Hematopoietic multipotent progenitor cell treated with erythropoietin and hydrocortisone succinate and interleukin-3 and kit ligand, for 4 days (in vitro differentiated cells): Measurements from ENCODE around the gene PFKFB2.

Experiments used
- DNase-seq: peaks from one replicate; pipeline ENCODE4 v3.0.0-alpha.2; 2015

PFKFB2 gene

DNA sequence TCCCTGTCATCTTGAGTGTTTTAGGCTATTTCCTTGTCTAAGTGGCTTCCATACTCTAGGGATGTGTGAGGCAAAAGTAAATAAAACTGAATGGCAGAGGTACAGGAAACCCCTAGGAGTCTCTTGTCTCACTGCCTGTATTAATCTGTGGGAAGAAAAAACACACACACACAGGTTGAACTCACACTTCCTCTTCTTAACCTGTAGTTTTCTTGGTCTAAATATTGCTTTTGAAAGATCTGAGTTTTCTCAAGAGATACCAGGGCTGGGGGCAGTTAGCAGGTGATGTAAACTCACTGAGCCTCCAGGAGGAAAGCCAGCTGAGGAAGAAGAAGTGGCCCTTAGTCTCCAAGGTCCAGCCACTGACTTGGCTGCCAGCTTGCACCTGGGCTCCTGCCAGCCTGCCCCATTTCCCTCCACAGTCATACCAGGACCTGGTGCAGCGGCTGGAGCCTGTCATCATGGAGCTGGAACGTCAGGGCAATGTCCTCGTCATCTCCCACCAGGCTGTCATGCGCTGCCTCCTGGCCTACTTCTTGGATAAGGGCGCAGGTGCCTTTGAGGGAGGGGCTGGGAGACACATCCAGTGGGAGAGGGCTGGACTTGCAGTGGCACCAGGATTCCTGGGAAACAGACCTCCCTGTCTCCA is 16.9 kb downstream of the PFKFB2 start:
- no peak for DNase-seq

DNA sequence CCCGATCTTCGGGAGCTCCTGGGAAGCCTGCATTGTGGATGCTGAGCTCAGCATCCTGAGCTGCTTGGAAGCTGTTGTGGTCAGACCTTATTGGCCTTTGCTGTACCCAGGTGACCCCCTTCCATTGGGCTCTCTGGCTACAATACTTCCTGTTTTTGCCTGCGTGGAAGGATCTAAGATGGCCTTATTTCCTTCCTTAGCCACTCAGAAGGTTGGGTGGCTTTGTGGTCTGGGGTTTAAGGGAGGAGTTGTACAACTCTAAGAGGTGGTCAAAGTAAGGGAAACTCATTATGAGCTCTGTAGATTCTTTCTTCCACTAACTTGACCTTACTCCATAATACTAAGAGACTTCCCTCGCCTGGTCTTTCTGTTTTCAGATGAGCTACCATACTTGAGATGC is 17.7 kb downstream of the PFKFB2 start:
- peak; percentile 89 for DNase-seq

DNA sequence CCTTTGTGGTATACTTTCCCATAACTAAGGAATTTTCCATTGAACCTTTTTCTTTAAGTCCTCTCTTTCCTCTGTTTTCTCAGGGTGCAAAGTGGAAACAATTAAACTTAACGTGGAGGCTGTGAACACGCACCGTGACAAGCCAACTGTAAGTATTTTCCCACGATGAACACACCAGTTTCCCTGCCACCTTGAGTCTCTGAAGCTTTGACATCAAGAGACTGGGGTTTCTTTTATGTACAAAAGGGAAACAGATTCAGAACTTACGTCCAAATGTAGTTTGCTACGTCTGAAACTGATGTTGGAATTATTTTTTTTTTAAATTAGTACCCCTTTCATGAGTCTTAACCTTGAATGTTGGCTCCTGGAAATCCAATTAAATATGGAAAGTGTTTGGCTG is 18.4 kb downstream of the PFKFB2 start:
- no peak for DNase-seq

DNA sequence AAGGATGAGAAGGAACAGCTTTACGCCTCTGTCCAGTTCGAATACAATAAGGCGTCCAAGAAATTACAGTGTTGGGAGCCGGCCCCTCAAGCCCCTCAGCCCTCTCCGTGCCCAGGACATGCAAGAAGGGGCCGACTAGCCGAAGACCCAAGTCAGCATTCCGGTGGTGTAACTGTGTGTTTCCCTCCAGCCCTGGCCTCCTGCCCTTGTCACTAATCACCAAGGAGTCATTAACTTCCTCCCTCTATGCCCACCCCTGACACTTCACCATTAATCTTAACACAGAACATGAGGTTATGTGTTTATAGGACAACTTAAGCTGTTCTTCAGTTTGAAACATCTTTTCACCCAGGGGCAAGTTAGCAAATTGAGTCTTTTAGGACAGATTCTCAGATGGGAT is 19.2 kb downstream of the PFKFB2 start:
- peak; percentile 59 for DNase-seq

GRCh38 chr1:207073906-207074820 is 21.1 kb downstream of the PFKFB2 start:
- no peak for DNase-seq

DNA sequence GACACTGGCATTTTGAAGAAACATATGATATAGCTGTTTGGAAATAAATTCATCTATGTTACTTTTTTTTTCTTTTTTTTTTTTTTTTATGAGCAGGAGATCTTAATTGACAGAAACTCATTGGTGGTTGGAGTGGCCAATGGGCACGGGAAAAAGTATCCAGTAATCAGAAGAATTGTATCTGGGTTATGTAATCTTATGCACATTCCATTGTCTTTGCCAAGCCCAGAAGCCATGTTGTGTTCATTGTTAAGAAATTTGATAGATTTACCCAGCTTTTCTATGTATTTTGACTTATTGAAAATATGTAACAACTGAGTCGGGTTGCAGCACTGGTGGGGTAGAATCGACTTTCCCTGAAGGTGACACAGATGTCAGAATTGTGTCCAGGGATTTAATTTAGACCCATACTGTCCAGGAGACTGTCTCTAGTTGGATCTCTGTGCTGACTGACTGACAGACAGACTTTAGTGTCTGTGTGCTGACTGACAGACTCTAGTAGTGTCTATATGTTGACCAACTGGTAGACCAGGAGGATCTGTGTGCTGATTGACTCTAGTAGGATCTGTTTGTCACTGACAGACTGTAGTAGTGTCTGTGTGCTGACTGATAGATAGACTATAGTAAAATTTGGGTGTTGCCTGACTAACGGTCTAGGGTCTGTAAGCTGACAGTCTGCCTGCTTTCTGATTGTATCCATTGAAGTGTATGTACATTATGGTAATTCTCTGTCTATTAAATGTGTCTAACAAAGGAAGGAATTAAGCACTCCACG is 23.3 kb downstream of the PFKFB2 start:
- peak; percentile 70 for DNase-seq

- no peak for DNase-seq
Observed at GRCh38 chr1:207077012-207077411, 23.9 kb downstream of the PFKFB2 start.

DNA sequence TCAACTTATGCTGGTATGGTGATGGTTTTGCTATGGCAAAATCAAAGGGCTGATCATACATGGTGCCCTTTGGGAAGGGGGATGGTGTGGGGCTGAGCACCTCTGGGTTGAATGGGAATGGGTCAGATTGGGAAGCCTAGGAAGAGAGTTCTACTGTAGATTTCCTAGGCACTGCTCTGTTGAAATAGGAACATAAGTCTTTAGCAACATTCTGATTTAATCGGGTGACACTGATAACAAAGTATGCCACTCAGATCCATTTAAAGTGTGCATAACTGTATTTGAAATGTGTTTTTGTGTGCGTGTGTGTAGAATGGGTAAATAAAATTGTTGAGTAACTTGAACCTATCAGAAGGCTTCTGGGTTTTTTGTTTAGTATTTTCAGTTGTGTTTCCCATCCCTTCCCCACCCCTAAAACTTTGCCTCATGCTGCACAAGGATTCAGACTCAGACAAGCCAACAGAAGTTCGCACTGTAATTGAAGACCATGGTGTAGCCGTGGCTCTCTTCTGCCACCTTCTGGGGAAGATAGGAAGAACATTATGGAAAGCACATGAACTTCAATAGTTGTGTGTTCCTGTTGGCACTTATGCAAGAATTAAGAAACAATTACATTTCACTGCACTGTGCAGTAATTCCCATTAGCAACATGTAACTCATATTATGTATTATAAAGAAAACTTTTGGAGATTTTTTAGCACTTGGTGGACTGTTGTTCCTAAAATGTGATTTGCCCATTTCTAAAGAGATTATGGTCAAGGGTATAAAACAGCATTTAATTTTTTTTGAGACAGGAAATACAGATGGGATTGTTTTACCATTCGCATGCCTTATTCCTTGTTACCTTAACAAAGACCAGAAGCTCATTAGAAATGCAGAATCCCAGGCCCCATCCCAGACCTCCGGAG is 24.6 kb downstream of the PFKFB2 start:
- DNase-seq, result peak; percentile 92

GRCh38 chr1:207078578-207079132 is 25.6 kb downstream of the PFKFB2 start:
- no peak for DNase-seq

DNA sequence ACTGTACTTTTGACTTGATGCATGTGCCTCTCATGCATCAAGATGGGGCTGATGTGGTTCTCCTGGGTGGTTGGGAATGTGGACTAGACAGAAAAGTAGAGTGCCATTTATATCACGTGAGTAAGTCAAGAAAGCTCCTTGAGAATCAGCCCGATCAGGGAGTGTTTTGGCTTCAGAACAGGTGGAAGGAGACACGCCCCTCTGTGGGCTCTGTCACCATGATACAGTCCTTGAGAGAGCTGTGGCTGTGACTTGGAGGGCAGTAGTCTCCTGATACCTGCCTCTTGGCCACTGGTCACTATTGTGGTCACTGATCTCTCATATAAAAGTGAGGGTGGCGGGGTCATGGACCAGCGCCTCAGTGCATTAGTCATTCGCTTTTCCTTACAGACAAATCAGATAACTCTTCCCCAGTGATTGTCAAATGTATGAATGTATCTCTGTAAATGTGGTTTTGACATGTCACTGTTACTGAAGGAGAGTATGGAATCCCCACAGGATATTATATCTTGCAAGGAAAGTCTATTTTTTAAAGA is 26.7 kb downstream of the PFKFB2 start:
- no peak for DNase-seq

DNA sequence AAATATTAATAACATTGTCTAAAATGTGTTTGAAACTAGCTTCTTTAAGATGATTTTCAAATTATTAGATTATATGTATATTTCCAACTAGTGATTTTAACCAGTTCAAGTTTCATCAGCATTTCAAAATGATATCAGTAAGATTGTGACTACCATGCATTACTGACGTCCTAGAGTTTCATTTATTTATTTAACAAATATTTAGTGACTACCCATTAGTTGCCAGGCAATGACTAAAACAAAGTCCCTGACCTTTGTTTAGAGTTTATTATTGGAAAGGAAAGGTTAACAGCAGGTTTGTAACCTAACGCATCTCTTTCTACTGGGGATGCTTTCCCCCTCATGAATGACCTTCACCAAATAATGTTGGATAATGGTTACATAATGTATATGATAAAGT is 28.0 kb downstream of the PFKFB2 start:
- DNase-seq, result no peak

DNA sequence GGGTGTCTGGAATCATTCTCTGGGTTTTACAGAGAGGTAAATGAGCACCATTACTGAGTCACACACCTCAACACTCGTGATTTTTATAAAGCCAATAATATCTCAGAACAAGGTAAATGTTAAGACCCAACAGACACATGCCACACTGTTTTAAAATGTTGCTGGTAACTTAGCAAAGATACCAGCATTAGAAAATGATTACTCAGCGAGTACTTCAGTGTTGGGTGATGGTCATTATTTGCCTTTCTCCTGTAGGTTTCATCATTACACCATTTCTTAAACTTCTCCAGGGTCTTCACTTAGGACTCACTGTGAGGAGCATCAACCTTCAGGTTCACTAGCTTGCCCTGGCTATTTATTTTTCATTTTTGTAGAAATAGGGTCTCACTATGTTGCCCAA is 28.7 kb downstream of the PFKFB2 start:
- DNase-seq, result no peak

DNA sequence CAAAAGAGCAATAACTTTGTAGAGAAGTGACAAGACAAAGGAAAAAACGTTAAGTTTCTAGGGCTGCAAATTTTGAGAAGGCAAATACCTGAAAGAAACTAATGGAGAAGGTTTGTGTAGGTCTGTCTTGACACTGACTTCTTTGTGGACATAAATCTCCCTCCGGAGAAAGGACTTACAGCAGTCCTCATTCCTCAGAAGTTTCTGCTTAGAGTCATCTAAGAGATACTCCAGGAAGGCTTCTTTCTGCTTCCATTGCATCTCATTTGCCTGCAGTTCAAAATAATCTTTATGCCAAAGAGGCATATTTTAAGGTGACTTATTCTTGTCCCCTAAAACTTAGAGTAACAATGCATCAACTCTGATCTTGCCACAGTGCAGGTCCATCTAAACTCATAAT is 31.2 kb downstream of the PFKFB2 start:
- no peak for DNase-seq

DNA sequence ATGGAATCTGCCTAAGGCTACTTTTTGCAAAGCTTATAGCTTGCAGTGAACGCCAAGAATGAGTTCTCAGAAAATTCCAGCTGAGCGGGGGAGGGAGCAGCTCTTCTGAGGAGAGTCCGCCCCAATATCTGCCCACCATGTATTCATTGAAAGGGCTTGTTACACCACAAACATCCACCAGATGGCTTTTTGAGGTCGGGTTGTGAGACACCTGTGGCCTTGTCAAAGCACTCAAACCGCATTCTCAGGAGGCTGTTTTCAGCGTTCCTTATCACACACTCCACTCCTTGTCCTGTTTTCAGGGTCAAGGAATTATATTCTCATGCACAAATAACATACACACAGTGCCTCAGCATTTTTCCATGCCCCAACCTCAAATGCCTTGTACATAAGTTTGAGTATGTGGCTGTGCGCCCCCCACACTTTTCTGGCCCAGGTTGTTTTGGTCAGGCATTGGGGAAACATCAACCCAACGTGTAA is 31.7 kb downstream of the PFKFB2 start:
- peak; percentile 90 for DNase-seq

- DNase-seq, result no peak
Observed at GRCh38 chr1:207085887-207086286, 32.8 kb downstream of the PFKFB2 start.

DNA sequence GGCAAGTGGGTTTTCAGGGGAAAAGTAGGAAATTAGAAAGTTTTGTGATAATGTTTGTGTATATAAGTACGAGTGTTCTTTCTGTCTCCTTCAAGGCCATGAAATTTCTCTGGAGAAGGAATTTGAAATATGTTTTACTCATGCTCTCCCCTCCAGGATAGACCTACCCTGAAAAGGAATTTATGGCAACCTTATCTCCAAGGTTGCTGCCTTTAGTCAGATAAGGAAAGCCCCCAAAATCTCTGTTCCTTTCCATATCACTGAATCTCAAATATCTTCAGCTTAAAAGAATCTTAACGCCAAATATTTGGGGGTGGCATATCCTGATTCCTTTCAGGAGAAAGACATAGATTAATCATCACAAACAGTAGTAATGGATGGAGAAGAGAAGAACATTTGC is 35.1 kb downstream of the PFKFB2 start:
- no peak for DNase-seq

- DNase-seq, result no peak
Observed at GRCh38 chr1:207088701-207089626, 35.9 kb downstream of the PFKFB2 start, which contains the start of gene C4BPB. C4BPB (plus strand) TSS chr1:207088860; CDS start chr1:207089532, 672 bp downstream.

- DNase-seq, result no peak
Observed at GRCh38 chr1:207089627-207090355, 36.7 kb downstream of the PFKFB2 start.

DNA sequence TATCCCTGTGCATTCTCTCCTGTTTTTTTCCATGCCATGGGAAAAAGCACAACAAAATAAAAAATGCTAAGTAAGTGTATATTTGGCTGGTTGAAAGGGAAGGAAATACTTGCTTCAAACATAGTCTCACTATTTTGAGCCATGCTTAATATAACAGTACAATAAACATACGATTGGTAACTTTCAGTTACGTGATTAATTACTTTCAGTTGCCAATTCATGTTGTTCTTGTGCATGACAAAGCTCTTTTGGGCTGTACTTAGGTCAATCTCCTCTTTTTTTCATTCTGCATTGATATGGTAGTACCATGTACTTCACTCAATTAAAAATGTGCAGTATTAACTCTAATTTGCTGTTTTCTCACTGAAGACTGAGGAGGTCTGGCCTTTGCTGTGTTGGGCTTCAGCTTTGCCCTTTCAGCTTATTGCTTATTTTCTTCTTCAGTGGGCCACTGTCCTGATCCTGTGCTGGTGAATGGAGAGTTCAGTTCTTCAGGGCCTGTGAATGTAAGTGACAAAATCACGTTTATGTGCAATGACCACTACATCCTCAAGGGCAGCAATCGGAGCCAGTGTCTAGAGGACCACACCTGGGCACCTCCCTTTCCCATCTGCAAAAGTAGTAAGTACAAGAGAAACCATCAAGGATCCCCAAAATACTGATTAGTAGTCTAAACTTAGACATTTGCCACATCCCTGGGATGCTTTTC is 38.3 kb downstream of the PFKFB2 start:
- no peak for DNase-seq
